ENCODE data around the gene TTLL12.
A peak's percentile ranks its signal among the peaks of the same experiment; 100 is the strongest.
"Not testable (repeated sequence)": the region's sequence is repeated elsewhere in the genome, so short reads cannot be mapped to it uniquely, and the experiment has no call there.

The TTLL12 gene

DNA sequence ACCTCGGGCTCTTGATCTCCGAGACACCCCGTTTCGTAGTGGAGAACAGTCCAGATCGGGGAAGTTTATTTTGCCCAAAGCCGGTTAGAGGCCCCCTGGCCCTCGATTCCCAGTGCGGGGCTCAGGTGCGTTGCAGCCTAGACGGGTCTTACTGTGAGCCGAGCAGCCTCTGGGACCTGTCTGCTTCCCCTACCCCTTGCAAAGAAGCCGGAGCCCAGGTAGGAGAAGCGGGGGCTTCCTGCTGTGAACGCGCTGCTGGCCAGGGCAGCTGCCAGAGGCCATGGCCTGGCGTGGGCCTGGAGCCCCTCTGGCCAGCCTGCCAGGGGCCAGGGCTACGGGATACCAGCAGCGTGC is 35.0 kb downstream of the TTLL12 start:
- DNase-seq: no peak

DNA sequence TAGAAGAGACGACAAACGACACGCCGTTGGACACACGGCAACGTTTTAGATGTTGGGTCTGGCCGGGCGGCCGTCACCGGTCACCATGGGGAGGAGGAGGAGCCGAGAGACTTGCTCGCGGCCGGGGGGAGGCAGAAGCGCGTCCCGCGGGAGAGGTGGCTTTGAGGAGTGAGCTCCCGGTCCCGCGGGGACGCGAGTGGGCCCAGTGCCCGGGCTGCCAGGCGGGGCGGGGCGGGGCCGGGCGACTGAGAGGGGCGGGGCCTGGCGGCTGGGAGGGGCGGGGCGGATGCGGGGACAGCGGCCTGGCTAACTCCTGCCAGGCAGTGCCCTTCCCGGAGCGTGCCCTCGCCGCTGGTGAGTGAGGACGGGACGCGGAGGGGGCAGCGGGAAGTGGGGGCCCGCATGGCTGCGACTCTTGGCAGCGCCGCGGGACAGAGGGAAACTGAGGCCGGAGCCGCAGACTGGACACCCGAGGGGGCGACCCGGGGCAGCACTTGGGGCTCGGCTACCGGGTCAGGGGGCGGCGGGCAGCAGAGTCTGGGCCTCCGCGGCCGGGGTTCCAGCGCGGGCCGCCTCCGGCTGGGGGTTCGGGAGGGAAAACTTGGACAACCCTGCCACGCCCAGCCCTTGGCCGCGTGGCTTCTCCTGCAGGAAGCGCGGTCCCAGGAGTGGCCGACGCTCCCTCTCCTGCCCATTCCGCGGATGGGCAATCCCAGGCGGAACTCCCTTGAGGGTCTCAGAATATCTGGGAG is 35.5 kb downstream of the TTLL12 start, which contains the start of gene TSPO:
Gene TSPO, plus strand, starts transcription at position 309 of the 752 bp plus-strand sequence. CDS start 7,680 bp downstream, outside the sequence.
- DNase-seq: peak; percentile 2

DNA sequence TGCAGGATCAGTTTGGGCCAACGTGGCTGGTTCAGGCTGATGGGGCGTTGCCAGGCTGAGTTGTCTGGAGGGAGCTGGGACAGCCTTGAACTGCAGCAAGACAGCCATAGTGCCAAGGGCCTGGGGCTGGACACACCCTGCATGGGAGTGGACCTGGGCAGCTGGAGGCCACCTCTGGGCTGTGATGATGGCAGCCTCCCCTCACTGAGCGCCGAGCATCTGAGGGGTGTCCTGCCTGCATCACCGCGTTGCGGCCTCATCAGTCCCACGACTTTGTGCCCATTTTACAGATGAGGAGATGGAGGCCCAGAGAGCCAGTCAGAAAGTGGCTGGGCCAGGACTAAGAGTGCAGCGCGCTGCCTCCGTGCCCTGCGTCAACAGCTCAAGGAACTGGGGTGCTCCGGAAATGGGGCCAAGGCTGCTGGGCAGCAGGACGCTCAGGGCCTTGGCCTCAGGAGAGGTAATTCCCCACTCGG is 36.2 kb downstream of the TTLL12 start:
- no peak for DNase-seq

DNA sequence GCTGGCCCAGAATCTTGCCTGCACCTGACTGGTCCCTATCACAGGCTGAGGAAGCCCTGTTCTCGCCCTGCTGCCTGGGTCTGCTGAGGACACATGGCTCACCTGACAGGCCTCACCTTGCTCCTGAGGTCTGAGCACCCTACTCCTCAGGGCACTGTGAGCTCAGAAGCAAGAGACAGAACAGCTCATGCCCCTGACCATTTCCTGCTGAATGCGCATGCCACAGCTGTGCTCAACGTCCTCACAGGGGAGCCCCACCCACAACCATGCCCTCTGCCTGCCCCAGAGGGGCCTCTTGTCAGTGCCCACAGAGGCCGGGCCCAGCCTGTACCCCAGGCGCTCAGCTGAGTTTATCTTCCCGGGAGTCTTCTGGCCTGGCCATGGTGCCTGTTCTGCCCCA is 38.4 kb downstream of the TTLL12 start:
- no peak for DNase-seq

DNA sequence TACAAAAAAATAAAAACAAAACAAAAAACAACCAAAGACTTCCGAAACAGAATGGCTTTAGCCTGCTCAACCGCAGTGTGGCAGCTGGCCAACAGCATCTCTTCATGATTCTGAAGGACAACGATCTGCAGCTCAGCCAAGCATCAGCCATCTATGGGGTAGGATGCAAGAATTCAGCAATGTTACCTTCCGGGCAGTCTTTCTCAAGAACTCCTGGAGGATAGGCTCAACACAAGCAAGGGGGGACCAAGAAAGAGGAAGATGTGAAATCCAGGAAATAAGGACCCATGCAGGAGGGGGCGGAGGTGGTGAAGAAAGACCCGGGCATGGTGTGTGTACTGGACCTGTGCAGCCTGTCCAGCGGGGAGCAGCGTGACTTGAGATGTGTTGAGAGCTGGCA is 39.1 kb downstream of the TTLL12 start:
- DNase-seq: no peak

DNA sequence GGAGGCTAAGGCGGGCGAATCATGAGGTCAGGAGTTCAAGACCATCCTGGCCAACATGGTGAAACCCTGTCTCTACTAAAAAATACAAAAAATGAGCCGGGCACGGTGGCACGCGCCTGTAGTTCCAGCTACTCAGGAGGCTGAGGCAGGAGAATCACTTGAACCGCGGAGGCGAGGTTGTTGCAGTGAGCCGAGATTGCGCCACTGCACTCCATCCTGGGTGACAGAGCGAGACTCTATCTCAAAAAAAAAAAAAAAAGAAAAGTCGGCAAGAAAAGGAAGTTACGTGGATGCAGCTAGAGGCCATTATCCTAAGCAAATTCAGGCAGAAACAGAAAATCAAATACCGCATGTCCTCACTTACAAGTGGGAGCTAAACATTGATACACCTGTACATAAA is 40.6 kb downstream of the TTLL12 start:
- not testable (repeated sequence) for DNase-seq

DNA sequence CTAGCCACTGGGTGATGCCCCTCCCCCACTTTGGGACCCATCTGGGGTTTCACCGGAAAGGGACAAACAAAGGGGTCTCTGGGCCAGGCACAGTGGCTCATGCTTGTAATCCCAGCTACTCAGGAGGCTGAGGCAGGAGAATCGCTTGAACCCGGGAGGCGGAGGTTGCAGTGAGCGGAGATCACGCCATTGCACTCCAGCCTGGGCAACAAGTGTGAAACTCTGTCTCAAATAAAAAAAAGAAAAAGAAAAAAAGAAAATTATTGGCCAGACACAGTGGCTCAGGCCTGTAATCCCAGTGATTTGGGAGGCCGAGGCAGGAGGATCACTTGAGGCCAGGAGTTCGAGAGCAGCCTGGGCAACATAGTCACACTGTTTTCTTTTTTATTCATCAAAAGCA is 41.6 kb downstream of the TTLL12 start:
- DNase-seq: not testable (repeated sequence)

DNA sequence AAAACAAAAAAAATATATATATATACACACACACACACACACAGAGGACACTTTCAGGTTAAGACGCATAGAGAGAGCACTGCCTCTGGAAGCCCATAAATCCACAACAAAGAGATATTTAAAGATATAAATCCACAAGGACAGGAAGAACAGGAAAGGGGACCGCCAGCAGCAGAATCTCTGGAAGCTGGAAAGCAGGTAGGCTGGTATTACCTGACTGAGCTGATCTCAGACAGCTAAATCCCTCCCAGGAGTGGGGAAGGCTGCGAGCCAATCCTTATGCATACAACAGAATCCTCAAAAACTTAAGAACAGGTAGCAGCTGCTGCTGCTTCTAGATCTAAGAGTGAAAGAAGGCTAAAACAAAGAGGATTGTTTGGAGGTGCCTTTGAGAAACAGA is 42.0 kb downstream of the TTLL12 start:
- no peak for DNase-seq

DNA sequence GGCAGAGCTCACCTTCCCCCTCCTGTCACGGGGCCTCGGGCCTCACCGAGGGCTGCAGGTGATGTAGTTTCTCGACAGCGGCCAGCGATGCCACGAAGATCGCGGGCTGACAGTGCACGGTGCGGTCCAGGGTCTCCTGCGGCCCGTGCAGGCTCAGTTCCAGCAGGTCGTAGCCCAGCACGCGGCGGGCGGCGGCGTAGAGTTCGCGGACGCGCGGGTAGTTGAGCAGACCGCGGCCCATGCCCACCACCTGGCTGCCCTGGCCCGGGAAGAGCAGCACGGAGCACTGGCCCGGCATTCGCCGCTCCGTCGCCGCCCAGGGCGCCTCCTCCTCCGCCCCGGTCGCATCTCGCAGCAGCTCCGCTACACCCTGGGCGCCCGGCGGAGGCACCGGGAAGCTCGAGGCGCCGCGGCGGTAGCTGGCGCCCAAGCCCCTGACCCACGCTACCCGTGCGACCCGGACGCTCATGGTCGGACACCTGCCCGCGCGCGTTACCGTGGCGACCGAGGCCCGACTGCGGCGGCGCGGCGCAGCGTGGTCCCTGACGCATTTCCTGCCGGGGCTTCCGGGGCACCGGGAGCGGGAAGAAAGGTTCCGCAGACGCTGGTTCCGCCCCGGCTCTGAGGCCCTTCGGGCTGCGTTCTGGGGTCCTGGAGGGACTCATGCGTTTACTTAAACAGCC is 43.9 kb downstream of the TTLL12 start, which contains the start of gene MCAT:
Gene MCAT, minus strand, starts transcription at position 519 of the 683 bp plus-strand sequence. Its CDS starts 50 bp downstream, at position 469.
- peak; percentile 66 for DNase-seq

DNA sequence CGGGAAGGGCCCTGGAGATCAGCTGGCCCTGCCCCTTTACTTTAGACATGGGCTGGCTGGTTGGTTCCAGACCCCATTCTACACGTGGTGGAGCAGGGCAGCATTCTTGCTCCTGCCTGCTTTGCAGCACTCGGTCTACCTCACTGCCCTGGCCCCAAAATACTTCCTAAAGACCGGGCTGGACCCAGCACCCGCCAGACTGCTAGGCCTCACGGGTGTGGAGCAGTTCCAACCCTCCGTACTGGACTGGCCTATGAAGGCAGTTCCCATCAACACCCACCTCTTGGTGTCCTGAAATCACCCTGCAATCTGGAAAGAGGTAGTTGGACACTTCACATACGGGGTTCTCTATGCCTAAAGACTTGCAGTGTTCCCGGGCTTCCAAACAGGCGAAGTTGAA is 50.1 kb downstream of the TTLL12 start:
- DNase-seq: no peak

DNA sequence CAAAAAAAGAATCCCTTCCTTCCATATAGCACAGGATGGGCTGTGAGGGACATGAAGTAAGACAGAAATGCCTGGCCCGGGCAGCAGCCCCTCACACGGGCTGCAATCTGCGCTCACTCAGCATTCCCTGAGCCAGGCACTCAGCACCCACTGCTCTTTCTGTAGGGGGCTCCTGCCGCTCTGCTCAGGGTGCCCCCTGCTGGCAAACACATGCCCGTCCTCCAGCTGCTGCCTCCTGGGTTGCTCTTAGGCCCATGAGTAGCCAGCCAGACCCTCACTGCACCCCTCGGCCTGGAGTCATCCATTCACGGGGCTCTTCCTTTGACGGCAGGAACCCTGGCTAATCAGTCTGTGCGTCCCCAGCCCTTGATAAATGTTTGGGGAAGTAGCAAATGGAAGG is 50.7 kb downstream of the TTLL12 start:
- DNase-seq: no peak

DNA sequence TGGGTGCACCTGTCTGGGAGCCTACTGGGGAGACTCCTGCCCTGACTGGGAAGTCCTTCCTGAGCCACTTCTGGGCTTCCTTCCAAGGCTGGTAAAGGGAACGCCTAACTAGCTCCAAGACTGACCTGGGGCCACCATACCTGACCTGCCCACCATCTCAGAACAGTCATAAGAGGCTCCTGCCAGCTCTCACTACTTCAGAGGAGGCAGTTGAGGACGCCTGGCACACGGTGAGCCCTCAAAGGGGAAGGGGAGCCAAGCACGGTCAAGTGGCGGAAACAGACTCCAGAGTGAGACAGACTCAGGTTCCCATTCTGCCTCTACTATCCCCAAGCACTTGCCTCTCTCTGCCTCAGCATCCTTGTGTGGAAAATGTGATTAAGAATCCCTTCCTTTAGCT is 51.4 kb downstream of the TTLL12 start:
- no peak for DNase-seq

DNA sequence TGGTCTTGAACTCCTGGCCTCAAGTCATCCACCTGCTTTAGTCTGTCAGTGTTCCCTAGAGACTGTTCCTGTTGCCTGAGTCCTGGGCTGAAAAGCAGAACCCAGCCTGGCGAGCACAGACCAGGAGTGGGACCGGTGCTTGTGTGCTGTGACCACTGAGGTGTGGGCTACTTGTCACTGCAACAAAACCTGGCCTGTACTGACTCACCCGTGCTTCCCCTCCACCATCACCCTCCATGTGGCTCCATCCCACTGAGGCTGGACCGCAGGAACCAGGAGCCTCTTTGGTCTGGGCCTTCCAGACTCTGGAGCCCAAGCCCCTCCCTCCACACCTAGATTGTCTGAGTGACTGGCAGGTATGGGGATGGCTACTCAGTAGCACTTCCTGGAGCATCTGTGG is 52.4 kb downstream of the TTLL12 start:
- DNase-seq: no peak

DNA sequence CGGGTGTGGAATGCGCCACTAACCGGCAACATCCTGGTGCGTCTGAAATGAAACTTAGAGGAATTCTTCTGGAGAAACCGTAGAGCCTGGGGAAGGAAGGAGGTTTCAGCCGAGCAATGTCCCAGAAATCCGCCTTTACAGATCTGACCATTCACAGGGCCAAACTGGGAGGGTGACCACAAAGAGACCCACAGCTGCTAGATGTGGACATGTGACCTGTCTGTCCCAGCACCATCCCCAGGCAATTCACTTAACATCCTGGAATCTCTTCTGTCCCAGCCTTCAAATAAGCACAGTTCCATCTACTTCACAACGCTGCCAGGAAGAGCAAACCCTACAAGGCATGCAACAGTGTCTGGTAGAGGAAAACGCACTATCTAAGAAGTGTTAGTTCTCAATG is 53.5 kb downstream of the TTLL12 start:
- DNase-seq: no peak

DNA sequence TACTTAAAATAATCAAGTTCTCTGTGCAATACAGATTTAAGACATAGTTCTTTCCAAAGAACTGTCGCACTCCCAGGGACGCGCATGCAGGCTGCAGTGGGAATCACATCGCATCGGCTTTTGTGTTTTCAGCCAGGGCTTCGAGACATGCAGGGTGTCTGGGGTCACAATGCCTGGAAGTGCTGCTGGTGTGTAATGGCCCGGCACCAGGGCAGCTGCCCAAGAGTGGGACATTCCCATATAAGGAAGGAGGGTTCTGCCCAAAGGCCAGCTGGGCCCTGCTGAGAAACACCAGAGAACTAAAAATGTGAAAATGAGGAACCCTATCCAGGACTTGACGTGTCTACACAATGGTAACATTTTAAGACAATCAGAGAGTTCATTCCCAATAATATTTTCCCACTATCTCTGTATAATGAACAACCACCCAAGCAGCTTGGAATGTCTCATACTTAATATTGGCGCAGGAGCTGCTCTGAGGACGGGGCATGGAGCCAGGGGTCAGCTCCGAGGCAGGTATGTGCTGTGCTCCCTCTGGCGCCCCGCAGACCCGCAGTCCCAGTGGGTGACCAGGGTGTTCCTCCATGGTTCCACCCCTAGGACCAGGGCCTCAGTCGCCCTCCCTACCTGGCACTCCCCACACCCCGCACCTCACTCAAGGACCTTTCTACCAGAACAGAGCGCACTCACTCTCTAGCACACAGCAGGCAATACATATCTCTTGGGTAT is 55.0 kb downstream of the TTLL12 start:
- DNase-seq: no peak

DNA sequence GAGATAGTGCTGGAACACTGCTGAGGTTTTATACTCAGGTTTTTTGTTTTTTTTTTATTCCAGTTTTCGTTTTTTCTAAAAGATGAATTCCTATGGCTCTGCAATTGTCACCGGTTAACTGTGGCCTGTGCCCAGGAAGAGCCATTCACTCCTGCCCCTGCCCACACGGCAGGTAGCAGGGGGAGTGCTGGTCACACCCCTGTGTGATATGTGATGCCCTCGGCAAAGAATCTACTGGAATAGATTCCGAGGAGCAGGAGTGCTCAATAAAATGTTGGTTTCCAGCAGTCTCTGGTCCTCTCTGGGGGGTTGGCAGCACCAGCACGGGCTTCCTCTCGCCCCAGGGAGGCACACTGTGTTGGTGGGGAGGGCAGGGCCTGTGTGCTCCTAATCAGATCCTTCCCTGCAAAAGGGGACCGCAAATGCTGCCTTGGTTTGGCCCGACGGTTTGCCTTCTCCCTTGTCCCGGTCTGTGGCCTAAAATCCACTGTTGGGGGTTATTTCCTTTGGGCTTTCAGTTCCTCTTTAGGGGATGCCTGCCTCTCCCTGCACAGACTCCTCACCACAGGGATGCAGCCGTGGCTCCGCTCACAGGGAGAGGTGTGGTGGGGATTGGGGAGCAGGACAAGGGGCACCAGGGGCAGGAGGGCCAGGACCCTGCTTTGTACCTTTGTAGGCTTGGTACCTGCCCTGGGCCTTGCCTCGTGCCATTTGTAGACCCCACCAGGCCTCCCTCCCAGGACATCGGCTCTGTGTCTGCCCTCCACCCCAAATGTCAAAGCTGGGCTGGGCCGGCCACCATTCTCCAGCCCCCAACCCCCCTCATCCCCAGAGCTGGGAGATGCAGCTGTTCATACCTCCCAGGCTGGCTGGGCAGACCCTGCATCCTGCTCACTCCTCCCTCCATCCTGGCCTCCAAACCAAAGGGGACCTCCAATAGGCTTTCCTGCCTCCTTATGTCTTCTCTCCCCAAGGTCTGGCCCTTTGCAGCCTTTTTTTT is 57.2 kb downstream of the TTLL12 start:
- peak; percentile 80 for DNase-seq

DNA sequence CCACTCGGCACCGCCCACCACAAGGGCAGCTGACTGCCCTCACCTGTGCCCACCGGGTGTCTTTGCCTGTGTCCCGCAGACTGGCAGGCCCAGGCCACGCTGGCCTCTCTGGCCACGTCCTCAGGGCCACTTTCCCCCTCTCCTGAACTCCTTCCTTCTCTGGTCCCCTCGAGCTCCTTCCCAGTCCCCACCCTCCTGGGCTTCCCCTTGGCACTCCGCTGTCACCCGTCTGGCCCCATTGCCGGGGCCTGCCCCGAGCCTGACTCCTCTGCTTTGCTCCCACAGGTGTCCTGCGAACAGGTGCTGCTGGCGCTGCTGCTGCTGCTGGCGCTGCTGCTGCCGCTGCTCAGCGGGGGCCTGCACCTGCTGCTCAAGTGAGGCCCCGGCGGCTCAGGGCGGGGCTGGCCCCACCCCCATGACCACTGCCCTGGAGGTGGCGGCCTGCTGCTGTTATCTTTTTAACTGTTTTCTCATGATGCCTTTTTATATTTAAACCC is 58.0 kb downstream of the TTLL12 start:
- DNase-seq: peak; percentile 82

DNA sequence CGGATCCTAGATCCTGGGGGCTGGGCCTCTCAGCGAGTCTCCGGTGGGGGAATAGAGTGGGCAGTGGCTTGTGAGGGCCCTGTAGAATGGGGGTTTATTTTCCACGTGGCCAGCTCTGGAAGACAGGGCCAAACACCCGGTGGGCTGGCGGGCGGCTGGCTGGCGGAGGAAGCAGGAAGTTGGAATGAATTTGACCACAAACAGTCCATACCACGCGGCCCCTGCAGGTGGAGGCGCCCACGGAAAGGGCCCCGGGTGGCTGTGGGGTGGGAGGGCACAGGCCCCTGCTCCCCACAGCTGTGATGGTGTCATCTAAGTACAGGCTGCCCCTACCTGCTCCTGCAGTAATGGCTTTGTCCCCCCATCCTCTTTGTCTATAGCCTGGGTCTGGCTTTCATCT is 58.8 kb downstream of the TTLL12 start:
- DNase-seq: no peak

DNA sequence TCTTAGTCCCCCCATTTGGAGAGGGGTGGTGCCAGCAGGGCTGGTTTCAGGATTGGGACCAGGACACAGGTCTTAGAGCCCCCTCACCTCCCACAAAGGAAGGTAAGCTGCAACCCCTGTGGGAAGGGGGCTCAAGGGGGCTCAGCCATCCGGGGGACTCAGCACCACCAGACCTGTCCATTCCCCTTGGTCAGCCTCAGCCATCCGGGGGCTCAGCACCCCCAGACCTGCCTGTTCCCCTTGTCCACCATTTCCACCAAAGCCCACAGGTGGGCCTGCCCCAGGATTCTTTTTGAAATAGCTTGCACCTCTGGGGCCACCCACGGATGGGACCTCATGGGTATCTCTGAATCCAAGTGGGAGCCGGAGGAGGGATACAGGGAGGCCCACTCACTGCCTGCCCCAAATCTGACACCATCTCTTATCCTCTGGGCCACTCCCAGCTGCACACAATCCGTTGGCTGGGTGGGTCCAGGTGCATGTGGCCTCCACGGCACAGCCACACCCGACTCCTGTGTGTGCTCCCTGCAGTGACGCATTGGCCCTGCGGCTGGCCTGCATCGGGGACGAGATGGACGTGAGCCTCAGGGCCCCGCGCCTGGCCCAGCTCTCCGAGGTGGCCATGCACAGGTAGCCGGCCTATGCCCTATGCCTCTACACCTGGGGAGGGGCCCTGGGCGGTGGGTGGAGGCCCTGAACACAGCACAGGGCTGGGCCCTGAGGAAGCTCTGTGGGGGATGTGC is 59.6 kb downstream of the TTLL12 start:
- no peak for DNase-seq

DNA sequence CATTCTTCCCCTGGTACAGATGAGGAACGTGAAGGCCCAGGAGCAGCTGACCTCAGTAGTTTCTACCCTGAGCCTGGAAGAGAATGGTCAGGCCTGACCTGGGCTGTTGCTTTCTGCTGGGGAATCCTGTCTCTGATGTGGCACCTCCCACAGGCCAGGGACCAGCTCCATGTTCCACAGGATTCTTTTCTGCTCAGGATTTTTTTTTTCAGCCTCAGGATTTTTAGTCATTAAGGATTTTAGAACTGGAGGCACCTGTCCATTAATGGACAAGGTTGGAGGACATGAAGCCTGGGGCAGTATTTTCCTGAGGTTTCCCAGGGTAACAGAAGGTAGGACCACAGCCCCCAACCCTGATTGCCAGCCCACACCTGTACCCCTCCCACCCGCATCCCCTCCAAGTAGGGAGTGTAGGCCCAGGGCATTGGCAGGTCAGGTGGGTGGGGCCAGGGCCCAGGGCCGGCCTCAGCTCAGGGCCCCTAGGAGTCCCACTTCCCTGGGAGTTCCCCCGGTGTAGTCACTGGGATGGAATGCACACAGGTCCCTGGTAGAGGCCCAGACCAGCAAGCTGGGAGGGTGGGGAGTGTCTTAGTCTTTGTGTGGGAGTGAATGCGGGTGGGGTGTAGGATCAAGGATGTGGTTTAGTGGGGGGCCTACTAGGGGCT is 60.3 kb downstream of the TTLL12 start:
- DNase-seq: no peak

DNA sequence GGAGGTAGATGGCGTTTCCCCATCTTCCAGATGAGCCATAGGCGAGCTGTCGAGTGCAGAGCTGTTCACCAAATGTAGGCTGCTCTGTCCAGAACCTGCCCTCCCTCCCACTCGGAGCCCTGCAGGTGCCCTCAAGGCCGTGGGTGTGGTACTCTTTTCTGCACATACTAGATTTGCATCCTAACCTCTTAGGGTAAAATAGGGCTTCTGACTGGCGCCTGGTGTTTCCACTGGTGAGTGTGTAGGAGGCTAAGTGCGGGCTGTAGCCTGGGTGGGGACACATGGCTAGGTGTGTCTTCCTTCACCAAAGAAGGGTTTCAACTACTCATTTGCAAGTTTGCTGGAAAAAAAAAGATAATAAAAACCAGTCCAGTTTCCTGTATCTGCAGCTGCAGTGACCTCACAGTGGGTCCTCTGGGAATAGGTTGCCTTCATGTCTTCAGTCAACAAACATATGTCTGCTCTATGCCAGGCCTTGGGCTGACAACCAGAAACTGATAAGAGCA is 67.9 kb downstream of the TTLL12 start:
- DNase-seq: no peak

Measured in NCI-H510A treated with DMSO at 0.1 percent for 48 hours (cell line).